Left lung (tissue), 10 donors: Measurements from ENCODE around the gene SNAP23. TPM values are rescaled to one million over a fixed set of nuclear protein-coding genes. Genes with fewer than 3 reads are reported as not detected.

Source experiments
- ATAC-seq: fragments of 200-7000 bp; cut with Tn5 transposase; one replicate; pipeline ENCODE4 v1.9.1; 2020; ENCODE audit warnings: moderate library complexity
- DNase-seq, 4 donors: peaks; one replicate each; pipeline ENCODE4 v3.0.0-alpha.2; 2013 to 2020
- H3K27ac ChIP-seq, 2 donors: fragments of 200-600 bp; sonication (generic) in 1 of 2; one replicate each; pipeline versions ENCODE4 v1.5.0 to v1.8.0; 2020 to 2021
- H3K27me3 ChIP-seq, 2 donors: fragments of 200-600 bp; sonication (generic) in 1 of 2; one replicate each; pipeline versions ENCODE4 v1.5.0 to v1.8.0; 2020 to 2021
- H3K36me3 ChIP-seq, 2 donors: fragments of 200-600 bp; sonication (generic) in 1 of 2; one replicate each; pipeline versions ENCODE4 v1.5.0 to v1.8.0; 2020 to 2021
- H3K4me1 ChIP-seq, 2 donors: fragments of 200-600 bp; one replicate each; pipeline ENCODE4 v1.8.0; 2021
- H3K4me3 ChIP-seq, 2 donors: fragments of 200-600 bp; sonication (generic) in 1 of 2; one replicate each; pipeline versions ENCODE4 v1.5.0 to v1.8.0; 2020 to 2021; ENCODE audit warnings: mild to moderate bottlenecking in 1 of 2
- H3K9me3 ChIP-seq, 2 donors: fragments of 200-600 bp; sonication (generic) in 1 of 2; one replicate each; pipeline versions ENCODE4 v1.5.0 to v1.8.0; 2020 to 2021
- CTCF ChIP-seq, 2 donors: fragments of 200-600 bp; sonication (generic) in 1 of 2; IDR thresholded peaks; one replicate each; pipeline versions ENCODE4 v1.5.0 to v1.8.0; 2021; ENCODE audit warnings: antibody characterized with exemption in 2 of 2
- intact Hi-C, 2 donors: fragments of 100-400 bp; cut with DNase I; formaldehyde crosslinking; loops; one replicate each; pipeline versions ENCODE4 v1.11.2 to v1.14.2; 2022
- polyA plus RNA-seq, 6 donors: library from polyadenylated mRNA; unstranded; fragments of 120-200 nt; gene quantifications; one replicate each; pipeline ENCODE4 v1.2.1, GENCODE V29; 2013; ENCODE audit not compliant: insufficient read length in 6 of 6
- total RNA-seq, 2 donors: library from RNA; stranded (reverse); fragmentation: NEBNext Ultra II Directional; extraction: Animal tissue kit (Norgen Biotek cat#: 25700); gene quantifications; one replicate each; pipeline ENCODE4 v1.2.1, GENCODE V29; 2021
- donor health status: DM: no; HTN: yes; CAD: no.
- donor health status: DM: no; HTN: no; CAD: no.

SNAP23 gene
- total and polyA plus RNA-seq, 8 donors = 84.8 to 97.1 (median 90.5) TPM

GRCh38 chr15:42450425-42450790, 45.0 kb upstream of the SNAP23 start:
- no peak for TF ChIP-seq CTCF (IDR thresholded peaks at IDR 0.05)
- DNase-seq = no peak
- no peak overlapping the region for H3K4me3 ChIP-seq
- H3K27me3 ChIP-seq = no peaks in the 10 kb centered on the region
- peaks cover 0 to 9% of the 10 kb centered on the region in 2 donors for H3K4me1 ChIP-seq
- intact Hi-C loops = no loop called here
- peaks cover 0 to 84% of the 10 kb centered on the region in 2 donors for H3K36me3 ChIP-seq
- ATAC-seq = peak; percentile 62
- peak overlapping the region; percentile 37 to 49 for H3K27ac ChIP-seq
- no peaks in the 10 kb centered on the region for H3K9me3 ChIP-seq

- TF ChIP-seq CTCF (IDR thresholded peaks at IDR 0.05) = no peak
- intact Hi-C loops = no loop called here
- no peak for DNase-seq
- ATAC-seq = no peak
- H3K9me3 ChIP-seq = no peaks in the 10 kb centered on the region
- peaks cover 15 to 19% of the 10 kb centered on the region in 2 donors for H3K4me1 ChIP-seq
- H3K36me3 ChIP-seq = peaks cover 0 to 50% of the 10 kb centered on the region in 2 donors
- H3K27ac ChIP-seq = no peak overlapping the region
- H3K4me3 ChIP-seq = no peak overlapping the region
- H3K27me3 ChIP-seq = no peaks in the 10 kb centered on the region
These were observed 41.6 kb upstream of the SNAP23 start for GRCh38 chr15:42453826-42454225.

- DNase-seq (peak in 1 of 4 donors; percentile 9), ATAC-seq (no peak)
- TF ChIP-seq CTCF (IDR thresholded peaks at IDR 0.05) = no peak
- H3K4me1 ChIP-seq = peaks cover 6 to 27% of the 10 kb centered on the region in 2 donors
- no peaks in the 10 kb centered on the region for H3K27me3 ChIP-seq
- H3K4me3 ChIP-seq = peak overlapping the region in 1 of 2 donors; percentile 10
- intact Hi-C loops = no loop called here
- peaks cover 0 to 24% of the 10 kb centered on the region in 2 donors for H3K36me3 ChIP-seq
- no peaks in the 10 kb centered on the region for H3K9me3 ChIP-seq
- H3K27ac ChIP-seq = peak overlapping the region; percentile 79 to 89
These were observed 38.9 kb upstream of the SNAP23 start for GRCh38 chr15:42456531-42456930.

- peak overlapping the region in 1 of 2 donors; percentile 10 for H3K4me3 ChIP-seq
- DNase-seq (peak in 1 of 4 donors; percentile 19), ATAC-seq (peak; percentile 15)
- H3K9me3 ChIP-seq = no peaks in the 10 kb centered on the region
- peak overlapping the region; percentile 79 to 89 for H3K27ac ChIP-seq
- peaks cover 0 to 21% of the 10 kb centered on the region in 2 donors for H3K36me3 ChIP-seq
- TF ChIP-seq CTCF (IDR thresholded peaks at IDR 0.05) = no peak
- H3K27me3 ChIP-seq = no peaks in the 10 kb centered on the region
- intact Hi-C loops = no loop called here
- H3K4me1 ChIP-seq = peaks cover 6 to 29% of the 10 kb centered on the region in 2 donors
These were observed 38.5 kb upstream of the SNAP23 start for GRCh38 chr15:42456971-42457370.

GRCh38 chr15:42457445-42458442, 37.7 kb upstream of the SNAP23 start:
- Histone ChIP-seq H3K4me3 (no peak overlapping the region), H3K27ac (peak overlapping the region; percentile 79 to 89), H3K27me3 (no peaks in the 10 kb centered on the region), H3K9me3 (no peaks in the 10 kb centered on the region), H3K36me3 (peaks cover 0 to 22% of the 10 kb centered on the region in 2 donors), H3K4me1 (peaks cover 6 to 29% of the 10 kb centered on the region in 2 donors)
- peak; percentile 94 for ATAC-seq
- no peak for TF ChIP-seq CTCF (IDR thresholded peaks at IDR 0.05)
- intact Hi-C loops = no loop called here
- peak in 3 of 4 donors; percentile 71 to 96 (median 91) for DNase-seq
